ENCODE measurements around the gene APBB1IP.
"Not testable (repeated sequence)": the region's sequence is repeated elsewhere in the genome, so short reads cannot be mapped to it uniquely, and the experiment has no call there.

The APBB1IP gene

GRCh38 chr10:26437637-26438461, at the start of gene APBB1IP:
TSS of gene APBB1IP (plus strand) at chr10:26438341. CDS start at chr10:26492327, 53,986 bp downstream.
- DNase-seq, result peak; percentile 73

DNA sequence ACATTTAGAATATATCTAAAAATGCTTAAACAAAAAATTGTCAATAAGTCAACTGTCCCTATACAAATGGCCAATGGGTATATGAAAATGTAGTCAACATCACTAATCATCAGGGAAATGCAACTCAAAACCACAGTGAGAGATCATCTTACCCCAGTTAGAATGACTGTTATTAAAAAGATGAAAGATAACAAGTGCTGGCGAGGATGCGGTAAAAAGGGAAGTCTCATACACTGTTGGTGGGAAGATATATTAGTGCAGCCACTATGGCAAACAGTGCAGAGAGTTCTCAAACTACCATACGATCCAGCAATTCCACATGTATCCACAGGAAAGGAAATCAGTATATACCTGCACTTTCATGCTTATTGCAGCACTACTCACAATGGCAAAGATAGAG, 48.6 kb upstream of the APBB1IP start:
- no peak for DNase-seq

DNA sequence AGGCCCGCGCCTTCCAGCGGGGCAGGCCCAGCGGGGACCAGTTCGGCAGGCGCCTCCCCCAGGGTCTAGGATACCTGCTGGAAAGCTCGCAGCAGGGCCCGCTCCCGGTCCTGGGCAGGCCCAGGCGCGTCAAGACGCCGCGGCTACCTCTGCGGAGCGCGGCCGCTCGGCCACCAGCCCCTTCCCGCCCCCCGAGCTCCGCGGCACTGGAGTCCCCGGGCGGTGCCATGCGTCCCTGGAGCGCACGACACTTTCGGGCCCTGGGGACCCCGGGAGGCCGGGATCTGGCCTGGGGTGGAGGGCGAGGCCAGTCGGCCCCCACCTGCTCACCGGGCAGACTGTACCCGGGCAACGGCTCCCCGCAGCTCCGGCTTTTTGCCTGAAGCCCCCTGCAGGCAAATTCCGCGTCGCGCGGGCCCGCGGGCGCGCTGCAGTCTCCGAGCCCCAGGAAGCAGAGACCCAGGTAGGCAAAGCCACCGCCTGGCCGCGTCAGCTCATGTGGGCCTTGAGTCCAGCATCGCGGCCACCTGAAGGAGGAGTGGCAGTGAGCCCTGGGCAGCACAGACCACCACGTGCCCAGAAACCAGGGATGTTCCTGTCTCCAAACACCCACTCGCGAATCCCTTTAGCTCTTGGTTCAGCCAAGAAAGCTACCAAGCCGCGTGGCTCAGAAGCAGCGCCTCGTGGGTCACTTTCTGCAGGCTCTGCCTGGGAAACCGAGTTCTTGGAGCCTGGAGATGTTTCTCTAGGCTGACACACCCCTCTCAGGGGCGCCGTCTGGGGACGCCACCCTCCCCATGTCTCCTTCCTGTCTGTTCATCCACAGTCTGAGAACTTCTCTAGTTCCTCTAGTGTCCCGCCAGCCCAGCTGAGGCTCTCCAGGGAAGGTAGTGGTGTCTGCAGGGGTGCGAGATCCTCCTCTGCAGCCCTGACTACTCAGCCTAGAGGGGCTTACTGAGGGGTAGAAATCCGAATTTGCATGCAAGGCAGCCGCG, 46.1 kb upstream of the APBB1IP start:
- DNase-seq, result no peak

GRCh38 chr10:26398353-26398752, 39.8 kb upstream of the APBB1IP start:
- DNase-seq, result not testable (repeated sequence)

DNA sequence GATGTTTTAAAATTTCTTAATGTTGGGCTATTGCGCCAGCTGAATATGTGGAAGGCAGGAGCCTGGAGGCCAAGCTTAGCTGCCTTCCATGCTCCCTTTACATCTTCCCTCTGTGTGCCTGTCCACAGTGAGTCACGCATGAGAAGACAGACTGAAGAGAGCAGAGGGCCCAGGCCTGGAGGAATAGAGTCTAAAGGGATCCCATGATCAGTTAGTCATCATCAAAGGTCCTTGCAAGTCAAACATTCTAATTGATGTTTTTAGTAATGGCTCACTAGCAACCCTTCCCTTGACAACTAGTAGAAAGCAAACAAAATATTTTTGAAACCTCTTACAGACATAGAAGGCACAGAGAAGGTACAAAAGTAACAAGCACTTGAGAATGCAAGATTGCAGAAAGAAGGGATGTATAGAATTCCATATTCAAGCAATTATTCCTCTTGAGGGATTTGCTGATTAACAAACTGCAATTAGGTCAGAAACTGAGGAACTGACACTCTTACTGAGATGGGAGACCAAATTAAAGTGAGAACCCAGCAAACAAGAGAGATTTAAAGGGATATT, 30.7 kb upstream of the APBB1IP start:
- DNase-seq, result no peak

DNA sequence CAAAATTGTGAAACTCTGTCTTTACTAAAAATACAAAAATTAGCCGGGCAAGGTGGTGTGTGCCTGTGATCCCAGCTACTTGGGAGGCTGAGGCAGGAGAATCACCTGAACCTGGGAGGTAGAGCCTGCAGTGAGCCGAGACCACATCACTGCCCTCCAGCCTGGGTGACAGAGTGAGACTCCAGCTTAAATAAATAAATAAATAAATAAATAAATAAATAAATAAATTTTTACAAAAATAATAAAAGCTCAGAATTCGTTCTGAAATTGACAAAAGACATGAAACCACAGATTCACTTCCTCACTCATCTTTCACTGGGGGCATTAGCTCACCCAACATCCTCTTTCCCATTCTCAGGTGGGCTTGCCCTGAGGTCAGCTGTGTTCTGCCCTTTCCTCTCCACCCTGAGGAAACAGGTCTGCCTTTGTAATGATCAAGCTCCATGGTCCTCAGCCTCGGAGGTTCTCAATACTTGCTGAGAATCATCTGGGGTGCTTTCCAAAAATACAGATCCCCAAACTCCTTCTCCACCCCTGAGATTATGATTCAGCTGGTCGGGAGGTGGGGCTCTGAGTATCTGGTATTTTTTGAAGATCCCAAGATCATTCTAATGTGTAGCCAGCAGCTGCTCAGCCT, 29.2 kb upstream of the APBB1IP start:
- no peak for DNase-seq

DNA sequence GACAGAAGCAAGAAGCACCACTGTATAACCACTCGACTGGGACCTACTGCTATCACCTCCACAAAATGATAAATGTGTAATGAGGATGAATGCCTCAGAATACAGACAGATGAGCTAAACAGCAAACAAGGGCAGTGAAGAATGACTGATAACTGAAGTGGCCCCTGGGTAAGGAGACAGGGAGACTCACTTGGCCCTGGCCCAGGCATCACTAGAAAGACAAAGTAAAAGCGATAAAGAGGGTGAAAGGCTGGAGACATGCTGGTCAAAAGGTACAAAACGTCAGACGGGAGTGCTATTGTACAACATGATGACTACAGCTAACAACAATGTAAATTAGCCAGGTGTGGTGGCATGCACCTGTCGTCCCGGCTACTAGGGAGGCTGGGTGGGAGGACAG, 27.8 kb upstream of the APBB1IP start:
- no peak for DNase-seq

DNA sequence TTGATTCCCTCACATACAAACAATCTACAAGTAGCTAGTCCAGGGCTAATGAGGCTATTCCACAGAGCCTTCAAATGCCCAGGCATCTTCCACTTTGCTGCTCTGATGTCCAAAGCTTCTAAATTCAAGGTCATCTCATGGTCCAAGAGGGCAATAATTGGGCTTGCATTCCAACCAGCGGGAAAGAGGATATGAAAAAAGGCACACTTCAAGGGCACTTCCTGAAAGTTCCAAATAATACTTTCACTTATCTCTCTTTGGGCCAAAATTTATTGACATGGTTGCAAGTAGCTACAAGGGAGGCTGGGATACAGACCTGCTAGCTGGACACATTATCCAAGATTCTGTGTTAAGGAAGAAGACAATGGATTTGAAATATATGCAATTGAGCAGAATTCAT, 25.2 kb upstream of the APBB1IP start:
- DNase-seq, result no peak

DNA sequence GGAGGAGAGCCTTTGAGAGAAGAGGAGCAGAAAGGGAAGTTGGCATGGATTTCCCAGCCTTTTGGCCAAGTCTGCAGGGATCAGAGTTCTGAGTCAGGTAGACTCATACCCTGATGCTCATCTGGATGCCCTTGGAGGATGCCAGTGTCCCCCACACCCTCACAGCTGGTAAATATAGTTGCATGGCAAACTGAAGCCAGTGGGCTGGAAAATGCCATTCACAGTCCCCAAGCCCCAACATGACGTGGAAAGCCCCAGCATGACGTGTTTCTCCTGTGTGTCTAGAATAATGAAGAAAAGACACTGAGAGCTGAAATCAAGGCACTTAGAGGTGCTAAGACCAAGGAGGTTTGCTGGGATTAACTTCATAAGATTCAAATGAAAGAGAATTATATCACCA, 24.8 kb upstream of the APBB1IP start:
- no peak for DNase-seq

GRCh38 chr10:26417136-26417535, 21.0 kb upstream of the APBB1IP start:
- no peak for DNase-seq

GRCh38 chr10:26422977-26423376, 15.2 kb upstream of the APBB1IP start:
- DNase-seq, result no peak

- no peak for DNase-seq
Observed at GRCh38 chr10:26423722-26424121, 14.4 kb upstream of the APBB1IP start.

DNA sequence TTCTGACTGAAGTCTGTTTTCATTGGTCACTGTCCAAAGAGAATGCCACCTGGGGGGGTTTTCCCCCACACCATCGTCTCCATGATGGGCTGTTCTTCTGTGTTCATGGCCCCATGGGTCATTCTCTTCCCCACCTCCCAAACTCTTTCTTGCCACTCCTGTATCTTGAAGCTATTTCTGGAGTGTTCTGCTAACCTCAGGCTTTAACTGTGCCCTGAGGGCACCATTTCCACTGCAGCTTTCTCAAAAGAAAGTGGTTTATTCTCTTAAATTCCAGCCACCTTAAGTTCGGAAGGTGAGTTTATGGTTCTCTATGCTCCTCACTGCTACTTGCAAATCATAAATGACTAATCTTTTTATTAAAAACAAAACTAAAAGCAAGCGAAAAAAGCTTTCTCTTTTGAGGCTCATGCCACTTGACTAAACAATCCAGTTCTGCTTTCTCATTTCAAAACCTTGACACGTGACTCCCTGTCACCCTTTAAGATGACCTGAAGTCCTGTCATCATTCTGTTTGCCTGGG, 7.4 kb upstream of the APBB1IP start:
- DNase-seq, result peak; percentile 89

- DNase-seq, result peak; percentile 35
Observed at GRCh38 chr10:26432938-26433337, 5.2 kb upstream of the APBB1IP start.

- no peak for DNase-seq
Observed at GRCh38 chr10:26435852-26436251, 2.3 kb upstream of the APBB1IP start.

GRCh38 chr10:26436848-26437247, 1.3 kb upstream of the APBB1IP start:
- no peak for DNase-seq

DNA sequence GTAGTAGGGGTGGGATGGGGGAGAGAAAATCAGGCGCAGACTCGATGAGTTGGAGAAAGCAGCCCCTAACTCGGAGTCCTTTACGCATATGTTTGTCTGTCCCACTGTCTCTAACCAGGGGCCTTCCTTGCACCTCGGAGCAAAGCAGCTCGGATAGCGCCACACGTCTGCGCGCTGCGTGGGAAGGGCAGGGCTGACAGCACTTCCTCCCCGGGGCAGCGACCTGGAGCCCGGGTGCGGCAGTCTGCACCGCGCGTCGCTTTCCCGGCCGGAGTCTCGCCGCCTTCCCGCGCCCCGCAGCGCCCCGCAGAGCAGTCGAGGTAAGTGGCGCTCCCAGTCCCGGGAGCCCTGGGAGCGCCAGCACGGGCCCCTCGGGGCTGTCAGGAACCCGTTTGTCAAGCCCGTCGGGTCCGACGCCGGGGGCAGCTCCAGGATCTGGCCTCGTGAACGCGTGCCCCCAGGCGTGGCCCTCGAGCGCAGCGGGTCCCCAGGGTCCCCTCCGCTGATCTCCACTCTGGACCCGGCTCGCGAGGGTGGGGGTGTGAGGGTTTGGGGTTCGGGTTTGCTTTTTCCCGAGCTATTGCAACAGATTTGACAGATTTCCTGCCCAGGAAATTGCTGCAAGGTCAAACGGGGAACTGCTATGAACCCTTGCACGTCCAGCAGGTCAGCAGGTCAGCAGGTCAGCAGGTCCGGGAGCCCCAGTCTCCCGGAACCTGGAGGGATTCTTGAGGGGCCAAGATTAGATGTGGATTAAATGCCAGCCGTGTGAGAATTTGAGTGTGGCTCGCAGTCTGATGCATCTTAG, 597 bp downstream of the APBB1IP start:
- DNase-seq, result peak; percentile 77

DNA sequence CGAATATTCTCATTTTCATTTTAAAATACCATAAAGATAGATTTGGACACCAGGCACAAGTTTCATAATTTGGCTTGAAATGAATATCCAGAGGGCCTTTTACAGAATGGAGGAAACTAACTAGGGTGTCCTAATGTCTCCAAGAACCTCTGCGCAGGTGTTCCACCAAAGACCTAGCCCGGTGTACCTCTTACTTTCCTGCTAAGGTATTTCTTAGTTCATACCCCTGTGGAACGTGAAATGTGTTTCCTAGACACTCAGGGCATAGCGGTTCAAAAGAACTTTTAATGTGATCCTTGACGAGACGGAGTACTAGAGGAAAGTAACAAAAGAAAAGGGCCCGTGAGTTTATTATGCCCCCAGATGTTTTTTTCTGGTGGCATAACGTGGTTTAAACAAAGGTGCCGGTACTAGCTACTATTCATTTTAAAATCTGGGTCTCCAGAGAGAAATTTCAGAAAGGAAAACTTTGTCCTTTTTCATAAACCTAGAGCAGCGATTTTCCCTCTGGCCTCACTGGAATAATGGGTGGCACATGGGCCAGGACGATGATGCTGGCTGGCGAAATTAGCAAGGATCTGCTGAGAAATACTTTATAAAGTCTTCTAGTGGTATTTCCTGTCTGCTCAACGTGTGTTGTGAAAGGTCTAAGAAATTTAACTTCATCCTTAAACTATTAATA, 1.4 kb downstream of the APBB1IP start:
- no peak for DNase-seq

- no peak for DNase-seq
Observed at GRCh38 chr10:26440088-26440470, 1.9 kb downstream of the APBB1IP start.

DNA sequence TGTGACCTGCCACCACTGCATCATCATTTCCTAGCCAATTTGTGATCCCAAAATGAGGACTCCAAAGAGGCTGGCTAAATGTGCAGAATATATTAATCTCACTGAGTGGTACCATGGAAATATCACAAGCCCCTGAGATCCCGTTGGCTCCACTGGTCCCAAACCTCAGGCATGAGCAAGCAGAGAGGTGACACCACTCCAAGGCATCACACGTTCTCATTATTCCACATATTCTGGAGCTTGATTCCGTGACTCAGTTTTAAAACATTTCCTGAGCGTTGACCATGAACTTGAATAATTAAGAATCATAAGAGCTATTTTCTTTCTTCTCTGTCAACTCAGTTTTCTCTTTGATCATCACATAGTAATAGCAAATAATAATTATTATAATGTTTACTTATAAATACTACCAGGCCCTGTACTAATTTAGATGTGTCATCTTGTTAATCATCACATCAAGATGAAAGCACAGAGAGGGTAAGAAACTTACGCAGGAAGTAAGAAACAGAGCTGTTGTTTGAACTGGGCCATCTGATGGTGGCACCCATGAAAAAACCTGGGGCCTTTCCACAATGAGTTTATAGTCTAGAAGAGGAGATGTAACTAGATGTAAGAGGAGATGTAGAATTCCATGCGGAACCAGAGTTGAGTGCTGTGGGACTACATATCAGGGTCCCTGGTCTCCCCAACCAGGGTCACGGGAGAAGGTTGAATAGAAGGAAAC, 3.5 kb downstream of the APBB1IP start:
- peak; percentile 51 for DNase-seq
